A549 treated with Mapracorat at 1 μM for 4 hours (cell line): Measurements from ENCODE around the gene NAALADL2. TPM values are rescaled to one million over a fixed set of nuclear protein-coding genes. Genes with fewer than 3 reads are reported as not detected.

ENCODE experiments used
- total RNA-seq: library from RNA; stranded (reverse); fragments of 200-300 nt; extraction: Qiagen RNA extraction; gene quantifications from 5 replicates; pipeline ENCODE4 v1.2.3, GENCODE V29; 2022

The NAALADL2 gene
- 0.18 to 0.35 TPM in 2 of 5 replicates, not detected in the others for total RNA-seq

DNA sequence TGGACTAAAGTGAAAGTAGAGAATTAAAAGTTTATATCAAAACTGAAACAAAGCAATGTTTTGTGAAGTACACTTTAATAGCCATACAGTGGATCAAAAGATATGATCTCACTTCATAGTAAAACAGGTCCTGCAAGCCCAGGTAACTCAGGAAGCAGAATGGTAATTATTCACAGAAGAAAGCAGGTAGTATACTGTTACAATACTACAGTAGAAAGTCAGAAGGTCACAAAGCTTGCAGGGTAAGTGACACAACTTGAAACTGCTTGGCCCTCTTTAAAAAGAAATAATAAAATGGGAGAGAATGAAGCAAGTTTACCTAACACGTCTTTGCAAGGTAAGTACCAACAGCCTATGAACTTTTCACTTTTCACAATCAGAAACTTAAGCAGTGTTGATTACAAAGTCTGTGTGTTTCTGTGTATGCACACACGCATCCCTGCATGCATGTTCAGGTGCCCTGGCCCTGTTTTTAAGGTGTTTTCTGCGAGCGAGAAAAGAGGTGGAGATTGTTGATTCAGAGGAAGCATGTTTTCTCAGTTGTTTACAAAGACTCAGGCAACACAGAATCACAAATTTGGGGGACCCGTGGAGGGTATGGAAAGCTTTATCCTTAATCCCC, at the start of gene NAALADL2:
TSS of gene NAALADL2 (plus strand) at position 221 of the 622 bp plus-strand sequence.

